ENCODE results near the gene HBQ1. TPM values are rescaled to one million over a fixed set of nuclear protein-coding genes. Genes with fewer than 3 reads are reported as not detected.

HBQ1 gene
- total and polyA plus RNA-seq, 4 experiments from 2014 or later, result not detected

Other genes with a start within 250 kb of the HBQ1 start
- 10 to 100 TPM; 19.9 to 21.7 TPM for gene POLR3K, start 126.9 kb upstream of the HBQ1 start, total RNA-seq
- gene POLR3K, start 126.9 kb upstream of the HBQ1 start, polyA plus RNA-seq, result 10 to 100 TPM; 41.5 to 43.1 TPM
- 10 to 100 TPM in 1 of 2 experiments, 1 to 10 TPM in 1; 10.0 to 10.2 TPM for gene SNRNP25, start 126.6 kb upstream of the HBQ1 start, total RNA-seq
- gene SNRNP25, start 126.6 kb upstream of the HBQ1 start, polyA plus RNA-seq, result 10 to 100 TPM; 12.5 to 20.1 TPM
- not detected for gene RHBDF1, start 107.8 kb upstream of the HBQ1 start, total RNA-seq
- gene RHBDF1, start 107.8 kb upstream of the HBQ1 start, polyA plus RNA-seq, result not detected
- gene MPG, start 102.2 kb upstream of the HBQ1 start, total RNA-seq, result 10 to 100 TPM; 30.7 TPM
- 10 to 100 TPM; 58.1 to 82.6 TPM for gene MPG, start 102.2 kb upstream of the HBQ1 start, polyA plus RNA-seq
- gene NPRL3, start 41.8 kb upstream of the HBQ1 start, total RNA-seq, result 10 to 100 TPM; 38.6 to 40.5 TPM
- 10 to 100 TPM in 1 of 2 donors, 1 to 10 TPM in 1; 9.0 to 15.2 TPM for gene NPRL3, start 41.8 kb upstream of the HBQ1 start, polyA plus RNA-seq
- gene HBZ, start 27.8 kb upstream of the HBQ1 start, total RNA-seq, result not detected
- not detected for gene HBZ, start 27.8 kb upstream of the HBQ1 start, polyA plus RNA-seq
- gene HBM, start 14.5 kb upstream of the HBQ1 start, total RNA-seq, result not detected
- gene HBM, start 14.5 kb upstream of the HBQ1 start, polyA plus RNA-seq, result not detected
- under 1 TPM in 1 of 2 experiments, not detected in 1; 0.75 TPM for gene HBA2, start 7.6 kb upstream of the HBQ1 start, total RNA-seq
- 1 to 10 TPM in 1 of 2 donors, under 1 TPM in 1; 0.83 to 1.1 TPM for gene HBA2, start 7.6 kb upstream of the HBQ1 start, polyA plus RNA-seq
- under 1 TPM in 1 of 2 experiments, not detected in 1; 0.76 TPM for gene HBA1, start 3.8 kb upstream of the HBQ1 start, total RNA-seq
- not detected for gene HBA1, start 3.8 kb upstream of the HBQ1 start, polyA plus RNA-seq
- 100 to 1,000 TPM; 147 to 157 TPM for gene LUC7L, start 49.0 kb downstream of the HBQ1 start, total RNA-seq
- gene LUC7L, start 49.0 kb downstream of the HBQ1 start, polyA plus RNA-seq, result 10 to 100 TPM in 1 of 2 donors, 1 to 10 TPM in 1; 5.1 to 12.9 TPM
- 10 to 100 TPM; 34.8 to 41.1 TPM for gene FAM234A, start 54.4 kb downstream of the HBQ1 start, total RNA-seq
- gene FAM234A, start 54.4 kb downstream of the HBQ1 start, polyA plus RNA-seq, result 10 to 100 TPM; 18.2 to 35.1 TPM
- gene RGS11, start 95.5 kb downstream of the HBQ1 start, total RNA-seq, result under 1 TPM in 1 of 2 experiments, not detected in 1; 0.44 TPM
- gene RGS11, start 95.5 kb downstream of the HBQ1 start, polyA plus RNA-seq, result not detected
- under 1 TPM in 1 of 2 experiments, not detected in 1; 0.96 TPM for gene ARHGDIG, start 100.1 kb downstream of the HBQ1 start, total RNA-seq
- not detected for gene ARHGDIG, start 100.1 kb downstream of the HBQ1 start, polyA plus RNA-seq
- gene PDIA2, start 102.7 kb downstream of the HBQ1 start, total RNA-seq, result not detected
- not detected for gene PDIA2, start 102.7 kb downstream of the HBQ1 start, polyA plus RNA-seq
- gene AXIN1, start 172.3 kb downstream of the HBQ1 start, total RNA-seq, result 10 to 100 TPM; 40.3 to 43.0 TPM
- gene AXIN1, start 172.3 kb downstream of the HBQ1 start, polyA plus RNA-seq, result 1 to 10 TPM in 1 of 2 donors, under 1 TPM in 1; 0.67 to 6.0 TPM
- gene MRPL28, start 190.1 kb downstream of the HBQ1 start, total RNA-seq, result 10 to 100 TPM; 27.9 to 29.2 TPM
- gene MRPL28, start 190.1 kb downstream of the HBQ1 start, polyA plus RNA-seq, result 10 to 100 TPM; 58.6 to 59.2 TPM
- 10 to 100 TPM; 72.2 to 73.5 TPM for gene PGAP6, start 201.5 kb downstream of the HBQ1 start, total RNA-seq
- 10 to 100 TPM; 22.7 to 40.5 TPM for gene PGAP6, start 201.5 kb downstream of the HBQ1 start, polyA plus RNA-seq
- gene NME4, start 216.7 kb downstream of the HBQ1 start, total RNA-seq, result 10 to 100 TPM; 34.9 to 35.4 TPM
- gene NME4, start 216.7 kb downstream of the HBQ1 start, polyA plus RNA-seq, result 10 to 100 TPM; 54.4 to 61.7 TPM
- gene DECR2, start 221.4 kb downstream of the HBQ1 start, total RNA-seq, result 1 to 10 TPM; 5.1 to 7.3 TPM
- gene DECR2, start 221.4 kb downstream of the HBQ1 start, polyA plus RNA-seq, result 1 to 10 TPM; 3.4 to 4.1 TPM
- gene RAB11FIP3, start 245.2 kb downstream of the HBQ1 start, total RNA-seq, result 10 to 100 TPM; 41.8 to 42.6 TPM
- 1 to 10 TPM in 1 of 2 donors, under 1 TPM in 1; 0.15 to 4.6 TPM for gene RAB11FIP3, start 245.2 kb downstream of the HBQ1 start, polyA plus RNA-seq